NB4 (cell line): ENCODE measurements around the gene ADAMTSL2.

Experiments
- DNase-seq: peaks from one replicate; pipeline ENCODE4 v3.0.0; 2010; ENCODE audit warnings: low read depth
- H3K4me3 ChIP-seq: one replicate; pipeline ENCODE4 v1.5.1; 2011; ENCODE audit warnings: mild to moderate bottlenecking, low read depth, low read length, moderate library complexity
- MAX ChIP-seq: IDR thresholded peaks from 2 replicates; pipeline ENCODE4 v1.6.1; 2011; ENCODE audit warnings: low read depth, low read length
- MYC ChIP-seq: IDR thresholded peaks from 2 replicates; pipeline ENCODE4 v1.6.1; 2011; ENCODE audit warnings: low read depth, low read length
- POLR2A ChIP-seq: IDR thresholded peaks from 2 replicates; pipeline ENCODE4 v1.6.1; 2011; ENCODE audit warnings: mild to moderate bottlenecking; ENCODE audit not compliant: insufficient read length; ENCODE audit errors: extremely low read depth
- TF ChIP-seq, protein P1 (sequence below): IDR thresholded peaks from one replicate; pipeline ENCODE4 v1.5.1; 2012; ENCODE audit warnings: low read depth, low read length

Gene ADAMTSL2

DNA sequence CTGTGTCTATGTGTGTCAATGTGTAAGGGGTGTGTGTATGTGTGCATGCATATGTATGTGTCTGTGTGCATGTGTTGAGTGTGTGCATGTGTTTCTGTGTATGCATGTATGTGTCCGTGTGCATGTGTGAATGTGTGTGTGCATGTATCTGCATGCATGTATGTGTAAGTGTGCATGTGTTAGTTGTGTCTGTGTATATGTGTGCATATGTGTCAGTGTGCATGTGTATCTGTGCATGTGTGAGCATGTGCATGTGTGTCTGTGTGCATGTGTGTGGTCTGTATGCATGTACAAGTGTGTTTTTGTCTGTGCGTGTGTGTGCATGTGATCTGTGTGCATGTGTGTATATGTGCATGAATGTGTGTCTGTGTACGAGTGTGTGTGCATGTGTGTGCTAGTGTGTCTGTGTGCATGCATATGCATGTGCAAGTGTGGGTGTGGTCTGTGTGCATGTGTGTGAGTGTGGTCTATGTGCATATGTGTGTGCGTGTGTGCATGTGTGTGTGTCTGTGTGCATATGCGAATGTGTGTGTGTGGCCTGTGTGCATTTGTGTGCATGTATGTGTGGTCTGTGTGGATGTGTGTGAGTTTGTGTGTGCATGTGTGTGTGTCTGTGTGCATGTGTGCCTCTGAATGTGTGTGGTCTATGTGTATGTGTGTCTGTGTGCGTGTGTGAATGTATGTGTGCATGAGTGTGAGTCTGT, 65.1 kb downstream of the ADAMTSL2 start:
- no peak for TF ChIP-seq MYC
- H3K4me3 ChIP-seq = no peak overlapping the region
- DNase-seq = no peak

DNA sequence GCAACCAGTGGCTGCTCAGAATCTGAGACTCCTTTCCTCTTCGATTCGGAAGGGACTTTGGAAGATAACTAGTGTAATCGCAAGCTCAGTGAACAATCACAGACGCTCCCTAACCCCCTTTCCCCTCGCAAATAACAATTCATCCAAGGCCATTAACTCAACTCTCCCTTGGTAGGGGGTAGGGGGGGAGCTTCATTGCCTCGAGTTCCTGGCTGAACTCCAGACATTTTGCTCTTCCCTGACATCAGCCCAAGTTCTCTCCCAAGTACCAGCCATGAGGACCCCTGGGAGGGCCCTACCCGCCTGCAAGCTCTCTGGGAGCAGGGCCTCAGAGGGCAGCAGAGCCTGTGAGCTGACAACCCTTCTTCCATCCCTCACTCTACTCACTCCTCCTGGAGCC, 66.2 kb downstream of the ADAMTSL2 start:
- TF ChIP-seq MAX (no peak), POLR2A (no peak), MYC (no peak)
- TF ChIP-seq, protein P1, sequence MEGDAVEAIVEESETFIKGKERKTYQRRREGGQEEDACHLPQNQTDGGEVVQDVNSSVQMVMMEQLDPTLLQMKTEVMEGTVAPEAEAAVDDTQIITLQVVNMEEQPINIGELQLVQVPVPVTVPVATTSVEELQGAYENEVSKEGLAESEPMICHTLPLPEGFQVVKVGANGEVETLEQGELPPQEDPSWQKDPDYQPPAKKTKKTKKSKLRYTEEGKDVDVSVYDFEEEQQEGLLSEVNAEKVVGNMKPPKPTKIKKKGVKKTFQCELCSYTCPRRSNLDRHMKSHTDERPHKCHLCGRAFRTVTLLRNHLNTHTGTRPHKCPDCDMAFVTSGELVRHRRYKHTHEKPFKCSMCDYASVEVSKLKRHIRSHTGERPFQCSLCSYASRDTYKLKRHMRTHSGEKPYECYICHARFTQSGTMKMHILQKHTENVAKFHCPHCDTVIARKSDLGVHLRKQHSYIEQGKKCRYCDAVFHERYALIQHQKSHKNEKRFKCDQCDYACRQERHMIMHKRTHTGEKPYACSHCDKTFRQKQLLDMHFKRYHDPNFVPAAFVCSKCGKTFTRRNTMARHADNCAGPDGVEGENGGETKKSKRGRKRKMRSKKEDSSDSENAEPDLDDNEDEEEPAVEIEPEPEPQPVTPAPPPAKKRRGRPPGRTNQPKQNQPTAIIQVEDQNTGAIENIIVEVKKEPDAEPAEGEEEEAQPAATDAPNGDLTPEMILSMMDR = no peak
- DNase-seq = no peak
- H3K4me3 ChIP-seq = no peak overlapping the region

- no peak for DNase-seq
- no peak for TF ChIP-seq POLR2A
- TF ChIP-seq, protein P1 = no peak
- no peak for TF ChIP-seq MAX
- no peak for TF ChIP-seq MYC
- H3K4me3 ChIP-seq = no peak overlapping the region
Observed at GRCh38 chr9:133601746-133602145, 67.2 kb downstream of the ADAMTSL2 start.

DNA sequence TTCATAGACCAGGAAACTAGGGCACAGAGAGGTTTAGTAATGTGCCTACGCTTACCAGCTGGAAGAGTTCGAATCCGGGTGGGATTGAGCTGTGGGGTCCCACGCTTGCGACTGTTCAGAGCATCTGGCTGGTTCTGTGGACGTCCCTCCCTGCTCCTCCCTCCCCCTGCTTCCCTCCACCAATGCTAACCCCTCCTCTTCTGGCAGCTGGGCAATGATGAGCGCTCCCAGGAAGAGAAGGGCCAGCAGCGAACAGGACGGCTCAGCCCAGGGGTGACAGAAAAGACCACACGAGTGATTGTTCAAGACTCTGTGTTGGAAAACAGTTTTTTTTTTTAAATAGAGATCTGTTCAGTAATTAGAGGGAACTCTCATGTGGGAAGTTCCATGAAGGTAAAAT, 67.8 kb downstream of the ADAMTSL2 start:
- DNase-seq = no peak
- no peak for TF ChIP-seq POLR2A
- no peak overlapping the region for H3K4me3 ChIP-seq

DNA sequence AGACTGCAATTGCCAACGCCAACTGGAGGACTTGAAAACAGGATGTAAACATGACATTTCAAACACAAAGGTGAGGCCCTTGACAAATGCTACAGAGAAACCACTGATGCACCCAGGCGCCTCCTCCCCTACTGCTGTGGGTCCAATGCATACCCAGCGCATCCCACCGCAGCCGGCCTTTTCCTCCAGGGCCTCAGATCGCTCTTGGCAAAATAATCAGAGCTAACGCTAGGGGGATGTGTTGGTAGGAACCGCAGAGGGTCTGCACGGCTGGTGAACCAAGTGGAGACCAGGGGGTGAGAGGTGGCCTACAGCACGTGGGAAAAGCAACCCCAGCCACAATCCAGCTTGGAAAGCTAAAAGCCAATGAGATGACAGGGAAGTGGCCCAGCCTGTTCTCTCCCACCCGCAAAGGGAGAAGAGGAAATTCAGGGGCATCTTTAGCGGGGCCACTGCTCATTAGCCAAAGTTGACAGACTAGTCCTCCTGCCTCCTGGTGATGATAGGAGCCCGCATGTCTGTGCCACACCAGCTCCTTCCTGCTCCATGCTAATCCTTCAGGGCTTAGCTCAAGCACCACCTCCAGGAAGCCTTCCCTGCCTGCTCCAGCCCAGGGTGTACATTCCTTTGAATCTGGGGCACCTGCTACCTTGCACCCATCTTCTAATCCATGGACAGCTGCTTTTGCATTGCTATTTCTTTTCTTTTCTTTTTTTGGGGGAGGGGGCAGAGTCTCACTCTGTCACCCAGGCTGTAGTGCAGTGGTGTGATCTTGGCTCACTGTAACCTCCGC, 68.8 kb downstream of the ADAMTSL2 start:
- no peak overlapping the region for H3K4me3 ChIP-seq
- TF ChIP-seq, protein P1 = no peak
- TF ChIP-seq POLR2A = no peak
- no peak for TF ChIP-seq MAX
- TF ChIP-seq MYC = no peak
- DNase-seq = no peak

GRCh38 chr9:133604214-133604613, 69.7 kb downstream of the ADAMTSL2 start:
- H3K4me3 ChIP-seq = no peak overlapping the region
- TF ChIP-seq POLR2A (no peak), MAX (no peak), MYC (no peak)
- TF ChIP-seq, protein P1 = no peak
- peak; percentile 41 for DNase-seq

GRCh38 chr9:133604856-133605255, 70.4 kb downstream of the ADAMTSL2 start:
- TF ChIP-seq MAX = no peak
- no peak for TF ChIP-seq POLR2A
- no peak for TF ChIP-seq MYC
- TF ChIP-seq, protein P1 = no peak
- H3K4me3 ChIP-seq = no peak overlapping the region
- no peak for DNase-seq
